Gastrocnemius medialis (tissue), 4 donors: ENCODE measurements around the gene FRS2.

Experiments used
- CTCF ChIP-seq, 5 experiments: fragments of 450-650 bp in 3 of 5; fragments of 200-600 bp in 2 of 5; sonication (generic) in 2 of 5; IDR thresholded peaks in 4 of 5; conservative IDR thresholded peaks in 1 of 5; 1 replicate in 4 of 5; 2 replicates in 1 of 5; pipeline ENCODE4 v1.5.1; 2016 to 2019; ENCODE audit warnings: antibody characterized with exemption in 5 of 5, mild to moderate bottlenecking in 3 of 5, moderate library complexity in 3 of 5
- POLR2A ChIP-seq, 2 donors: fragments of 450-650 bp; IDR thresholded peaks; one replicate each; pipeline ENCODE4 v1.6.1; 2017; ENCODE audit warnings: antibody characterized with exemption in 2 of 2, mild to moderate bottlenecking in 2 of 2, moderate library complexity in 2 of 2

GRCh38 chr12:69533844-69534243, 63.7 kb downstream of the FRS2 start:
- TF ChIP-seq POLR2A (IDR thresholded peaks at IDR 0.05) (no peak), CTCF (IDR thresholded peaks at IDR 0.05 in 4 of 5, conservative IDR thresholded peaks at IDR 0.05 in 1 of 5) (no peak)
